ENCODE results near the gene CYBA. TPM values are rescaled to one million over a fixed set of nuclear protein-coding genes. Genes with fewer than 3 reads are reported as not detected.

CYBA gene
- total and polyA plus RNA-seq, 9 donors = 41.9 to 69.3 (median 50.4) TPM

Other genes starting within 250 kb of the CYBA start
- 0.89 TPM for gene ZFPM1, start 197.8 kb downstream of the CYBA start, total RNA-seq
- gene ZFPM1, start 197.8 kb downstream of the CYBA start, polyA plus RNA-seq (ENCODE audit: insufficient read depth in 1 of 8, insufficient read length in 8 of 8, low replicate concordance in 1 of 8) = 1 to 10 TPM in 7 of 8 donors, under 1 TPM in 1; 0.93 to 3.3 (median 1.7) TPM
- gene ZC3H18, start 80.7 kb downstream of the CYBA start, total RNA-seq = 9.2 TPM
- 10 to 100 TPM; 25.8 to 34.8 (median 31.5) TPM for gene ZC3H18, start 80.7 kb downstream of the CYBA start, polyA plus RNA-seq (ENCODE audit: insufficient read depth in 1 of 8, insufficient read length in 8 of 8, low replicate concordance in 1 of 8)
- gene IL17C, start 12.5 kb downstream of the CYBA start, total RNA-seq = not detected
- gene IL17C, start 12.5 kb downstream of the CYBA start, polyA plus RNA-seq (ENCODE audit: insufficient read depth in 1 of 8, insufficient read length in 8 of 8, low replicate concordance in 1 of 8) = not detected
- gene MVD, start 12.0 kb upstream of the CYBA start, total RNA-seq = 27.9 TPM
- gene MVD, start 12.0 kb upstream of the CYBA start, polyA plus RNA-seq (ENCODE audit: insufficient read depth in 1 of 8, insufficient read length in 8 of 8, low replicate concordance in 1 of 8) = 10 to 100 TPM; 26.9 to 45.2 (median 35.5) TPM
- gene SNAI3, start 35.5 kb upstream of the CYBA start, total RNA-seq = 7.0 TPM
- 10 to 100 TPM in 1 of 8 donors, 1 to 10 TPM in 7; 3.8 to 11.8 (median 7.4) TPM for gene SNAI3, start 35.5 kb upstream of the CYBA start, polyA plus RNA-seq (ENCODE audit: insufficient read depth in 1 of 8, insufficient read length in 8 of 8, low replicate concordance in 1 of 8)
- gene RNF166, start 55.4 kb upstream of the CYBA start, total RNA-seq = 17.6 TPM
- gene RNF166, start 55.4 kb upstream of the CYBA start, polyA plus RNA-seq (ENCODE audit: insufficient read depth in 1 of 8, insufficient read length in 8 of 8, low replicate concordance in 1 of 8) = 10 to 100 TPM; 13.9 to 21.8 (median 18.4) TPM
- 9.5 TPM for gene CTU2, start 55.5 kb upstream of the CYBA start, total RNA-seq
- gene CTU2, start 55.5 kb upstream of the CYBA start, polyA plus RNA-seq (ENCODE audit: insufficient read depth in 1 of 8, insufficient read length in 8 of 8, low replicate concordance in 1 of 8) = 10 to 100 TPM; 12.2 to 17.0 (median 13.5) TPM
- gene PIEZO1, start 134.2 kb upstream of the CYBA start, total RNA-seq = 49.3 TPM
- 10 to 100 TPM; 48.6 to 75.6 (median 63.6) TPM for gene PIEZO1, start 134.2 kb upstream of the CYBA start, polyA plus RNA-seq (ENCODE audit: insufficient read depth in 1 of 8, insufficient read length in 8 of 8, low replicate concordance in 1 of 8)
- 2.7 TPM for gene CDT1, start 152.7 kb upstream of the CYBA start, total RNA-seq
- 10 to 100 TPM in 7 of 8 donors, 1 to 10 TPM in 1; 7.6 to 17.3 (median 14.1) TPM for gene CDT1, start 152.7 kb upstream of the CYBA start, polyA plus RNA-seq (ENCODE audit: insufficient read depth in 1 of 8, insufficient read length in 8 of 8, low replicate concordance in 1 of 8)
- gene APRT, start 160.9 kb upstream of the CYBA start, total RNA-seq = 78.6 TPM
- 10 to 100 TPM; 61.2 to 83.0 (median 65.9) TPM for gene APRT, start 160.9 kb upstream of the CYBA start, polyA plus RNA-seq (ENCODE audit: insufficient read depth in 1 of 8, insufficient read length in 8 of 8, low replicate concordance in 1 of 8)
- gene GALNS, start 205.9 kb upstream of the CYBA start, total RNA-seq = 9.8 TPM
- gene GALNS, start 205.9 kb upstream of the CYBA start, polyA plus RNA-seq (ENCODE audit: insufficient read depth in 1 of 8, insufficient read length in 8 of 8, low replicate concordance in 1 of 8) = 10 to 100 TPM; 15.0 to 28.5 (median 21.0) TPM
- 52.1 TPM for gene TRAPPC2L, start 206.1 kb upstream of the CYBA start, total RNA-seq
- gene TRAPPC2L, start 206.1 kb upstream of the CYBA start, polyA plus RNA-seq (ENCODE audit: insufficient read depth in 1 of 8, insufficient read length in 8 of 8, low replicate concordance in 1 of 8) = 10 to 100 TPM; 47.6 to 67.5 (median 52.2) TPM
- gene PABPN1L, start 215.6 kb upstream of the CYBA start, total RNA-seq = 0.04 TPM
- gene PABPN1L, start 215.6 kb upstream of the CYBA start, polyA plus RNA-seq (ENCODE audit: insufficient read depth in 1 of 8, insufficient read length in 8 of 8, low replicate concordance in 1 of 8) = under 1 TPM in 5 of 8 donors, not detected in 3; 0.12 to 0.39 (median 0.15) TPM